Activated CD8-positive, alpha-beta memory T cell treated with anti-CD3 and anti-CD28 coated beads, Interleukin-2, amount 50 U/mL, for 48 hours (primary cell): ENCODE data around the gene PRKCA.
"Not testable (repeated sequence)": the region's sequence is repeated elsewhere in the genome, so short reads cannot be mapped to it uniquely, and the experiment has no call there.

ENCODE experiments used
- DNase-seq: peaks from one replicate; pipeline ENCODE4 v3.0.0-alpha.2; 2020

Gene PRKCA

GRCh38 chr17:66301864-66302741 is at the start of gene PRKCA:
Gene PRKCA, plus strand, starts transcription at chr17:66302613.
- DNase-seq, result peak; percentile 88

- DNase-seq, result not testable (repeated sequence)
Observed at GRCh38 chr17:66253458-66253857, 49.0 kb upstream of the PRKCA start.

- DNase-seq, result no peak
Observed at GRCh38 chr17:66255112-66255511, 47.3 kb upstream of the PRKCA start.

GRCh38 chr17:66255527-66255971 is 46.9 kb upstream of the PRKCA start:
- peak; percentile 32 for DNase-seq

GRCh38 chr17:66260275-66260674 is 42.1 kb upstream of the PRKCA start:
- no peak for DNase-seq

GRCh38 chr17:66260688-66261087 is 41.7 kb upstream of the PRKCA start:
- DNase-seq, result no peak

- DNase-seq, result no peak
Observed at GRCh38 chr17:66262767-66263166, 39.6 kb upstream of the PRKCA start.

- no peak for DNase-seq
Observed at GRCh38 chr17:66264696-66265095, 37.7 kb upstream of the PRKCA start.

- DNase-seq, result no peak
Observed at GRCh38 chr17:66268247-66268927, 34.0 kb upstream of the PRKCA start.

GRCh38 chr17:66270106-66270505 is 32.3 kb upstream of the PRKCA start:
- no peak for DNase-seq

- no peak for DNase-seq
Observed at GRCh38 chr17:66271512-66271911, 30.9 kb upstream of the PRKCA start.

GRCh38 chr17:66272811-66273585 is 29.4 kb upstream of the PRKCA start:
- no peak for DNase-seq

- DNase-seq, result no peak
Observed at GRCh38 chr17:66273586-66273848, 28.9 kb upstream of the PRKCA start.

GRCh38 chr17:66275651-66276050 is 26.8 kb upstream of the PRKCA start:
- DNase-seq, result no peak

- DNase-seq, result no peak
Observed at GRCh38 chr17:66276328-66276937, 26.0 kb upstream of the PRKCA start.

- DNase-seq, result no peak
Observed at GRCh38 chr17:66277191-66277590, 25.2 kb upstream of the PRKCA start.

GRCh38 chr17:66281661-66282369 is 20.6 kb upstream of the PRKCA start:
- DNase-seq, result peak; percentile 35

GRCh38 chr17:66283296-66283934 is 19.0 kb upstream of the PRKCA start:
- DNase-seq, result peak; percentile 3

GRCh38 chr17:66283971-66284370 is 18.4 kb upstream of the PRKCA start:
- no peak for DNase-seq

- no peak for DNase-seq
Observed at GRCh38 chr17:66285149-66285548, 17.3 kb upstream of the PRKCA start.

GRCh38 chr17:66287911-66288310 is 14.5 kb upstream of the PRKCA start:
- no peak for DNase-seq
